HEK293 (cell line): ENCODE measurements around the gene AKAIN1.

Source experiments
- CTCF ChIA-PET: fragments of 350-600 bp; formaldehyde crosslinking; extraction: SDS; loops from one replicate; lab custom pipeline; 2021; ENCODE audit warnings: antibody characterized with exemption; lab: Yijun Ruan, JAX
- POLR2A ChIA-PET: fragments of 300-600 bp; formaldehyde crosslinking; extraction: SDS; loops from one replicate; lab custom pipeline; 2020; ENCODE audit warnings: antibody characterized with exemption, inconsistent platforms; lab: Yijun Ruan, JAX
- H3K27ac ChIP-seq: fragments of 200-500 bp; sonication (Bioruptor generic); 2 replicates; pipeline ENCODE4 v1.5.1; 2014; ENCODE audit warnings: low read depth, low read length, control low read depth, inconsistent platforms; ENCODE audit errors: extremely low read depth
- H3K36me3 ChIP-seq, 2 experiments: fragments of 200-500 bp in 1 of 2; sonication (Bioruptor generic) in 1 of 2; 1 replicate in 1 of 2; 2 replicates in 1 of 2; pipeline ENCODE4 v1.5.1; 2014 to 2017; ENCODE audit warnings: inconsistent platforms in 2 of 2, low read length in 2 of 2; ENCODE audit not compliant: control insufficient read depth in 2 of 2, insufficient read depth in 1 of 2
- H3K4me1 ChIP-seq: fragments of 200-500 bp; sonication (Bioruptor generic); 2 replicates; pipeline ENCODE4 v1.5.1; 2014; ENCODE audit warnings: mild to moderate bottlenecking, low read length, inconsistent platforms; ENCODE audit not compliant: control insufficient read depth, insufficient read depth
- H3K4me3 ChIP-seq: 2 replicates; pipeline ENCODE4 v1.5.1; 2011; ENCODE audit warnings: low read depth, mild to moderate bottlenecking, control low read depth, low read length, moderate library complexity
- H3K9me3 ChIP-seq: fragments of 200-500 bp; sonication (Bioruptor generic); 2 replicates; pipeline ENCODE4 v1.5.1; 2014; ENCODE audit warnings: low read depth, low read length, inconsistent platforms; ENCODE audit not compliant: control insufficient read depth, insufficient read depth
- GFI1B ChIP-seq: fragments of 450-650 bp; formaldehyde crosslinking; IDR thresholded peaks from 2 replicates; pipeline ENCODE4 v1.5.1; 2016; ENCODE audit warnings: missing biosample characterization, missing genetic modification characterization
- GLI4 ChIP-seq: fragments of 450-650 bp; formaldehyde crosslinking; IDR thresholded peaks from 2 replicates; pipeline ENCODE4 v1.5.1; 2016; ENCODE audit warnings: missing biosample characterization, missing genetic modification characterization
- YY2 ChIP-seq: fragments of 450-650 bp; formaldehyde crosslinking; IDR thresholded peaks from 2 replicates; pipeline ENCODE4 v1.5.1; 2016; ENCODE audit warnings: missing biosample characterization, missing genetic modification characterization
- ZNF10 ChIP-seq: fragments of 450-650 bp; formaldehyde crosslinking; IDR thresholded peaks from 2 replicates; pipeline ENCODE4 v1.5.1; 2017; ENCODE audit warnings: missing biosample characterization, missing genetic modification characterization
- ZNF140 ChIP-seq: fragments of 450-650 bp; formaldehyde crosslinking; IDR thresholded peaks from 2 replicates; pipeline ENCODE4 v1.5.1; 2016; ENCODE audit warnings: missing biosample characterization, missing genetic modification characterization
- ZNF157 ChIP-seq: fragments of 450-650 bp; formaldehyde crosslinking; IDR thresholded peaks from 2 replicates; pipeline ENCODE4 v1.5.1; 2016; ENCODE audit warnings: missing biosample characterization, missing genetic modification characterization
- ZNF174 ChIP-seq: fragments of 450-650 bp; formaldehyde crosslinking; IDR thresholded peaks from 2 replicates; pipeline ENCODE4 v1.5.0; 2017; ENCODE audit warnings: missing biosample characterization, mild to moderate bottlenecking, missing genetic modification characterization
- ZNF248 ChIP-seq: fragments of 450-650 bp; formaldehyde crosslinking; IDR thresholded peaks from 2 replicates; pipeline ENCODE4 v1.5.1; 2017; ENCODE audit warnings: missing biosample characterization, missing genetic modification characterization
- ZNF335 ChIP-seq: fragments of 450-650 bp; formaldehyde crosslinking; conservative IDR thresholded peaks from 2 replicates; pipeline ENCODE4 v1.5.1; 2016; ENCODE audit warnings: missing biosample characterization, missing genetic modification characterization
- ZNF596 ChIP-seq: fragments of 450-650 bp; IDR thresholded peaks from 2 replicates; pipeline ENCODE4 v1.5.0; 2018; ENCODE audit warnings: missing biosample characterization, mild to moderate bottlenecking, missing genetic modification characterization, moderate library complexity
- ZNF660 ChIP-seq: fragments of 450-650 bp; IDR thresholded peaks from 2 replicates; pipeline ENCODE4 v1.5.1; 2018; ENCODE audit warnings: missing biosample characterization, mild to moderate bottlenecking, missing genetic modification characterization
- TF ChIP-seq, protein P1 (sequence below): fragments of 450-650 bp; formaldehyde crosslinking; IDR thresholded peaks from 2 replicates; pipeline ENCODE4 v1.5.1; 2016; ENCODE audit warnings: missing biosample characterization, missing genetic modification characterization
- TF ChIP-seq, protein P2 (sequence below): fragments of 450-650 bp; formaldehyde crosslinking; IDR thresholded peaks from 2 replicates; pipeline ENCODE4 v1.5.1; 2016; ENCODE audit warnings: missing biosample characterization, missing genetic modification characterization

AKAIN1 gene

GRCh38 chr18:5237083-5237722 is 40.1 kb upstream of the AKAIN1 start:
- CTCF ChIA-PET = interaction anchor here (0.7 to 1.5 kb wide), 4 partner anchors 12 to 1622 kb away, joined by 3 to 4 read pairs (median 4); no protein-coding TSS in a partner anchor
- TF ChIP-seq ZNF140 (tag by site-specific recombination) (no peak), ZNF660 (tag by site-specific recombination) (peak; percentile 40; the same call in 1 of the 2 replicates), GFI1B (tag by site-specific recombination) (no peak), ZNF335 (tag by site-specific recombination) (peak; percentile 88; the same call in 1 of the 2 replicates)
- H3K27ac ChIP-seq = peak overlapping the region; percentile 98

GRCh38 chr18:5214583-5215351 is 17.7 kb upstream of the AKAIN1 start:
- Histone ChIP-seq H3K4me1 (no peaks in the 10 kb centered on the region), H3K4me3 (no peak overlapping the region), H3K36me3 (no peaks in the 10 kb centered on the region), H3K27ac (no peak overlapping the region), H3K9me3 (no peaks in the 10 kb centered on the region)
- CTCF ChIA-PET = interaction anchor here (1.5 kb wide), 1 partner anchor 23 kb away, joined by 3 read pairs; no protein-coding TSS in a partner anchor
- POLR2A ChIA-PET = no interaction called here
- TF ChIP-seq YY2 (tag by site-specific recombination) (no peak), ZNF248 (tag by site-specific recombination) (no peak)

More at GRCh38 chr18:5237083-5237722, 40.1 kb upstream of the AKAIN1 start:
- peaks cover 8% of the 10 kb centered on the region; the same call in 1 of the 2 replicates for H3K4me1 ChIP-seq
- H3K4me3 ChIP-seq = peak overlapping the region; percentile 60
- no peaks in the 10 kb centered on the region for H3K36me3 ChIP-seq
- POLR2A ChIA-PET = interaction anchor here (0.7 to 2.1 kb wide), 2 partner anchors 59 to 301 kb away, joined by 3 to 39 read pairs; partner anchors contain the start of gene ZBTB14
- H3K9me3 ChIP-seq = no peaks in the 10 kb centered on the region

GRCh38 chr18:5207471-5208150 is 10.6 kb upstream of the AKAIN1 start:
- TF ChIP-seq, protein P1, sequence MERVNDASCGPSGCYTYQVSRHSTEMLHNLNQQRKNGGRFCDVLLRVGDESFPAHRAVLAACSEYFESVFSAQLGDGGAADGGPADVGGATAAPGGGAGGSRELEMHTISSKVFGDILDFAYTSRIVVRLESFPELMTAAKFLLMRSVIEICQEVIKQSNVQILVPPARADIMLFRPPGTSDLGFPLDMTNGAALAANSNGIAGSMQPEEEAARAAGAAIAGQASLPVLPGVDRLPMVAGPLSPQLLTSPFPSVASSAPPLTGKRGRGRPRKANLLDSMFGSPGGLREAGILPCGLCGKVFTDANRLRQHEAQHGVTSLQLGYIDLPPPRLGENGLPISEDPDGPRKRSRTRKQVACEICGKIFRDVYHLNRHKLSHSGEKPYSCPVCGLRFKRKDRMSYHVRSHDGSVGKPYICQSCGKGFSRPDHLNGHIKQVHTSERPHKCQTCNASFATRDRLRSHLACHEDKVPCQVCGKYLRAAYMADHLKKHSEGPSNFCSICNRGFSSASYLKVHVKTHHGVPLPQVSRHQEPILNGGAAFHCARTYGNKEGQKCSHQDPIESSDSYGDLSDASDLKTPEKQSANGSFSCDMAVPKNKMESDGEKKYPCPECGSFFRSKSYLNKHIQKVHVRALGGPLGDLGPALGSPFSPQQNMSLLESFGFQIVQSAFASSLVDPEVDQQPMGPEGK (tag by site-specific recombination) = no peak
- TF ChIP-seq ZNF157 (tag by site-specific recombination) = no peak
- no peak for TF ChIP-seq GLI4 (tag by site-specific recombination)
- TF ChIP-seq ZNF596 = no peak
- TF ChIP-seq ZNF174 = no peak
- Histone ChIP-seq H3K36me3 (no peaks in the 10 kb centered on the region), H3K27ac (no peak overlapping the region), H3K9me3 (no peaks in the 10 kb centered on the region), H3K4me3 (no peak overlapping the region), H3K4me1 (no peaks in the 10 kb centered on the region)
- CTCF ChIA-PET = interaction anchor here (0.8 kb wide), 1 partner anchor 10 kb away, joined by 3 read pairs; no protein-coding TSS in a partner anchor
- POLR2A ChIA-PET = no interaction called here

DNA sequence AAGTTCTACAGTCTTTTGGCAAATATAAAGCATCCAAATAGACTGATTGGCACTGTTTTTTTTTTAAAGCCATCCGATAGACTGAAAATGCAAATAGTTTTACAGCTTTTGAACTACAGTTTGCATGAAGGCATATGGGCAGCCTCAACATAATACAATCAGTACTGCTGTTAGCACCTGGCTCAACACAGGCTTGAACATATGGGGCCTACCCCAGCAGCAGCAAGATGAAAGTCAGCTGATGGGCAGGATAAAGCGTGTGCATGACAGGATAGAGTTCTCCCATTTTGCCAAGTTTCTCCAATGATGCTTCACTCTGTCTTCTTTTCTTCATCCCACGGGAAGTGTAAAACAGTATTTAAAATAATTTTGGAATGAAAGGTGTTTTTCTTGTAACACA is 1.3 kb upstream of the AKAIN1 start:
- Histone ChIP-seq H3K9me3 (no peaks in the 10 kb centered on the region), H3K4me1 (no peaks in the 10 kb centered on the region), H3K27ac (no peak overlapping the region), H3K4me3 (no peak overlapping the region), H3K36me3 (no peaks in the 10 kb centered on the region)
- ChIA-PET POLR2A (no interaction called here), CTCF (interaction anchor here (0.7 to 1.0 kb wide), 2 partner anchors 10 to 401 kb away, joined by 3 to 5 read pairs; no protein-coding TSS in a partner anchor)
- no peak for TF ChIP-seq ZNF10
- TF ChIP-seq, protein P2, sequence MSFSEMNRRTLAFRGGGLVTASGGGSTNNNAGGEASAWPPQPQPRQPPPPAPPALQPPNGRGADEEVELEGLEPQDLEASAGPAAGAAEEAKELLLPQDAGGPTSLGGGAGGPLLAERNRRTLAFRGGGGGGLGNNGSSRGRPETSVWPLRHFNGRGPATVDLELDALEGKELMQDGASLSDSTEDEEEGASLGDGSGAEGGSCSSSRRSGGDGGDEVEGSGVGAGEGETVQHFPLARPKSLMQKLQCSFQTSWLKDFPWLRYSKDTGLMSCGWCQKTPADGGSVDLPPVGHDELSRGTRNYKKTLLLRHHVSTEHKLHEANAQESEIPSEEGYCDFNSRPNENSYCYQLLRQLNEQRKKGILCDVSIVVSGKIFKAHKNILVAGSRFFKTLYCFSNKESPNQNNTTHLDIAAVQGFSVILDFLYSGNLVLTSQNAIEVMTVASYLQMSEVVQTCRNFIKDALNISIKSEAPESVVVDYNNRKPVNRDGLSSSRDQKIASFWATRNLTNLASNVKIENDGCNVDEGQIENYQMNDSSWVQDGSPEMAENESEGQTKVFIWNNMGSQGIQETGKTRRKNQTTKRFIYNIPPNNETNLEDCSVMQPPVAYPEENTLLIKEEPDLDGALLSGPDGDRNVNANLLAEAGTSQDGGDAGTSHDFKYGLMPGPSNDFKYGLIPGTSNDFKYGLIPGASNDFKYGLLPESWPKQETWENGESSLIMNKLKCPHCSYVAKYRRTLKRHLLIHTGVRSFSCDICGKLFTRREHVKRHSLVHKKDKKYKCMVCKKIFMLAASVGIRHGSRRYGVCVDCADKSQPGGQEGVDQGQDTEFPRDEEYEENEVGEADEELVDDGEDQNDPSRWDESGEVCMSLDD (tag by site-specific recombination) = no peak
